Panc1 (cell line): ENCODE data around the gene TEX35. TPM values are rescaled to one million over a fixed set of nuclear protein-coding genes. Genes with fewer than 3 reads are reported as not detected.
A peak's percentile ranks its signal among the peaks of the same experiment; 100 is the strongest.
"Not testable (repeated sequence)": the region's sequence is repeated elsewhere in the genome, so short reads cannot be mapped to it uniquely, and the experiment has no call there.

Source experiments
- ATAC-seq: fragments of 200-7000 bp; cut with Tn5 transposase; 2 replicates; pipeline ENCODE4 v1.9.1; 2020; ENCODE audit warnings: mild to moderate bottlenecking, moderate library complexity
- BruUV-seq: library from RNA; stranded (reverse); fragments of 400-500 nt; replicated peaks from 2 replicates; lab custom pipeline; 2021; lab: Mats Ljungman, UMichigan
- CTCF ChIA-PET: fragments of 300-600 bp; sonication (Branson Sonifier 250); formaldehyde crosslinking; loops from one replicate; lab custom pipeline; 2022; ENCODE audit warnings: antibody characterized with exemption; lab: Charles Lee
- POLR2A ChIA-PET: fragments of 300-600 bp; sonication (Branson Sonifier 250); formaldehyde crosslinking; loops from one replicate; lab custom pipeline; 2022; ENCODE audit warnings: antibody characterized with exemption; lab: Charles Lee
- DNase-seq: peaks from one replicate; pipeline ENCODE4 v3.0.0-alpha.2; 2010; ENCODE audit warnings: low read depth, low spot score
- H3K27ac ChIP-seq: 2 replicates; pipeline ENCODE4 v1.5.1; 2011; ENCODE audit warnings: mild to moderate bottlenecking, low read length, inconsistent platforms
- H3K27me3 ChIP-seq: fragments of 200-500 bp; sonication (Bioruptor generic); 2 replicates; pipeline ENCODE4 v1.6.0; 2014; ENCODE audit warnings: low read length, inconsistent platforms; ENCODE audit not compliant: control insufficient read depth, insufficient read depth
- H3K36me3 ChIP-seq: fragments of 200-500 bp; sonication (Bioruptor generic); 2 replicates; pipeline ENCODE4 v1.5.1; 2014; ENCODE audit warnings: inconsistent platforms, mild to moderate bottlenecking, low read length, moderate library complexity; ENCODE audit not compliant: control insufficient read depth, insufficient read depth
- H3K4me1 ChIP-seq: 2 replicates; pipeline ENCODE4 v1.5.1; 2011; ENCODE audit warnings: inconsistent platforms, mild to moderate bottlenecking, low read length, moderate library complexity; ENCODE audit not compliant: control insufficient read depth, insufficient read depth
- H3K4me3 ChIP-seq, 2 experiments: 2 replicates each; pipeline ENCODE4 v1.5.1; 2011 to 2012; ENCODE audit warnings: low read depth in 2 of 2, low read length in 2 of 2, mild to moderate bottlenecking in 2 of 2, inconsistent platforms in 1 of 2, moderate library complexity in 1 of 2
- H3K9me3 ChIP-seq: fragments of 200-500 bp; sonication (Bioruptor generic); 2 replicates; pipeline ENCODE4 v1.5.1; 2014; ENCODE audit warnings: low read depth, mild to moderate bottlenecking, inconsistent platforms, low read length, moderate library complexity; ENCODE audit not compliant: control insufficient read depth, insufficient read depth
- POLR2AphosphoS5 ChIP-seq: IDR thresholded peaks from 2 replicates; pipeline ENCODE4 v1.6.1; 2012; ENCODE audit warnings: mild to moderate bottlenecking, low read depth, low read length, moderate library complexity
- SIN3A ChIP-seq: IDR thresholded peaks from 2 replicates; pipeline ENCODE4 v1.6.1; 2012; ENCODE audit warnings: low read depth, mild to moderate bottlenecking, low read length, moderate library complexity, borderline replicate concordance; ENCODE audit not compliant: insufficient read depth
- TCF7L2 ChIP-seq: IDR thresholded peaks from 2 replicates; pipeline ENCODE4 v1.6.1; 2011; ENCODE audit warnings: mild to moderate bottlenecking, low read depth, low read length, inconsistent platforms
- in situ Hi-C: cut with HindIII; loops from 2 replicates; pipeline ENCODE4 v1.10.0; 2016; ENCODE audit warnings: low sequenced_read_pairs, low pct_unique_long_range_greater_than_20kb
- intact Hi-C: fragments of 100-400 bp; cut with micrococcal nuclease; formaldehyde crosslinking; loops from one replicate; pipeline ENCODE4 v1.10.0; 2022; ENCODE audit not compliant: unreplicated experiment
- total RNA-seq: library from RNA; stranded (reverse); gene quantifications from one replicate; pipeline ENCODE4 v1.2.1, GENCODE V29; 2021; ENCODE audit not compliant: unreplicated experiment
- TF ChIP-seq, protein P1 (sequence below): fragments of 450-650 bp; IDR thresholded peaks from 2 replicates; pipeline ENCODE4 v1.5.1; 2017; ENCODE audit warnings: mild to moderate bottlenecking
- TF ChIP-seq, protein P2 (sequence below), 2 experiments: IDR thresholded peaks; 2 replicates each; pipeline ENCODE4 v1.6.1; 2011 to 2012; ENCODE audit warnings: low read depth in 2 of 2, control low read depth in 1 of 2, low read length in 1 of 2, mild to moderate bottlenecking in 1 of 2, moderate library complexity in 1 of 2; ENCODE audit not compliant: insufficient read depth in 1 of 2

The TEX35 gene
- total RNA-seq, 1 experiment from 2014 or later, result not detected

DNA sequence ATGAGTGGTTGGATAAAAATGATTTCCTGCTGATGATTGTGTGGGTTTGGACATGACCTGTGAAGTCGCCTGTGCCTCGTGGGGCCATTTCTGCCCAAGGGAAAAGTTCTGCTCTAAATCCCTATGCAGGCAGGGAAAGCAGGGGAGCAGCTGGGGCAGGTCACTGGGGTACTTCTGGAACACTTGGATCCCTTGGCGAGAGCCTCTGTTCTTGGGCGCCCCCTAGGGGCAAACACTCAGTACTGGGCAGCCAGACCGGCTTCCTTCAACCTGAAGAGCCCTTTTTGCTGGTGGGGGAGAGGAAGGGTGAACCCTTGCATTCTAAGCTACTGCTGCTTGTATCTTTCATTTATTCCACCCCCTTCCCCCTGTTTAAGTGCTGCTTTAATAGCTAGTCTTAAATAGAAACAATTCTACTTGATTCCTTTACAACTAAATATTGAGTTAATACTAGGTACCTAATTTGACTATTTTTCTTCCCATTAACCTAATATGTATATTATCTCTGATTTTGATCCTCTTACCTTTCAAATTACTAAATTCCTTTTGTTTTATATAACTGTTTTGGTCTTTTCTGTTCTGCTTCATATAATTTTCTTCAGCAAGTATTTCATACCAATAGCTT is 11.1 kb upstream of the TEX35 start:
- peak; percentile 58 for DNase-seq
- POLR2A ChIA-PET, result no interaction called here
- in situ Hi-C loops (no loop called here), intact Hi-C loops (no loop called here)
- Histone ChIP-seq H3K4me3 (no peak overlapping the region), H3K27me3 (no peaks in the 10 kb centered on the region), H3K36me3 (no peaks in the 10 kb centered on the region), H3K27ac (no peak overlapping the region), H3K9me3 (no peaks in the 10 kb centered on the region), H3K4me1 (no peaks in the 10 kb centered on the region)
- CTCF ChIA-PET, result interaction anchor here (0.6 to 1.8 kb wide), 4 partner anchors 10 to 202 kb away, joined by 3 to 5 read pairs (median 3); no protein-coding TSS in a partner anchor
- no TSS peak for BruUV-seq
- TF ChIP-seq, protein P1, sequence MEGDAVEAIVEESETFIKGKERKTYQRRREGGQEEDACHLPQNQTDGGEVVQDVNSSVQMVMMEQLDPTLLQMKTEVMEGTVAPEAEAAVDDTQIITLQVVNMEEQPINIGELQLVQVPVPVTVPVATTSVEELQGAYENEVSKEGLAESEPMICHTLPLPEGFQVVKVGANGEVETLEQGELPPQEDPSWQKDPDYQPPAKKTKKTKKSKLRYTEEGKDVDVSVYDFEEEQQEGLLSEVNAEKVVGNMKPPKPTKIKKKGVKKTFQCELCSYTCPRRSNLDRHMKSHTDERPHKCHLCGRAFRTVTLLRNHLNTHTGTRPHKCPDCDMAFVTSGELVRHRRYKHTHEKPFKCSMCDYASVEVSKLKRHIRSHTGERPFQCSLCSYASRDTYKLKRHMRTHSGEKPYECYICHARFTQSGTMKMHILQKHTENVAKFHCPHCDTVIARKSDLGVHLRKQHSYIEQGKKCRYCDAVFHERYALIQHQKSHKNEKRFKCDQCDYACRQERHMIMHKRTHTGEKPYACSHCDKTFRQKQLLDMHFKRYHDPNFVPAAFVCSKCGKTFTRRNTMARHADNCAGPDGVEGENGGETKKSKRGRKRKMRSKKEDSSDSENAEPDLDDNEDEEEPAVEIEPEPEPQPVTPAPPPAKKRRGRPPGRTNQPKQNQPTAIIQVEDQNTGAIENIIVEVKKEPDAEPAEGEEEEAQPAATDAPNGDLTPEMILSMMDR, result peak; percentile 93
- no peak for TF ChIP-seq POLR2AphosphoS5
- ATAC-seq, result peak; percentile 85

DNA sequence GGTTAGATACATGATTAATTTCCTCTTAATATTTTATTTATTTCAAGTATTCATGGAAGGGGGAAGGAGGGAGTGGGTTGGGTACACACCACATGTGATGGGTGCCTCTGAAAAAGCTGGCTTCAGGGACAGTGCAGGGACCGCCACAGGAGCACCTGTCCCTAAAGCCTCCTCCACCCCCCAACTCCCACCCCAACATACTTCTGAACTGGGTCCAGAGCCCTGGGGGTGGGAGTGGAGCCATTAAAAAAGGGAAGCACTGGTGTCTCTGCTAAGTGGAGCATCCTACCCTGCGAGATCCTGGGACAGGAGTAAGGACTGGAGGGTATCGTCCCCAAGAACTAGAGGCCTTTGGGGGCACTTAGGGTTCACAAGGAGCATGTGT is 10.6 kb upstream of the TEX35 start:
- H3K9me3 ChIP-seq, result no peaks in the 10 kb centered on the region
- BruUV-seq, result no TSS peak
- TF ChIP-seq POLR2AphosphoS5, result no peak
- H3K4me1 ChIP-seq, result no peaks in the 10 kb centered on the region
- ChIA-PET POLR2A (no interaction called here), CTCF (interaction anchor here (0.6 to 1.8 kb wide), 3 partner anchors 10 to 202 kb away, joined by 3 to 5 read pairs (median 3); no protein-coding TSS in a partner anchor)
- no peak overlapping the region for H3K27ac ChIP-seq
- intact Hi-C loops, result no loop called here
- no peak for ATAC-seq
- H3K4me3 ChIP-seq, result no peak overlapping the region
- DNase-seq, result no peak
- no peaks in the 10 kb centered on the region for H3K27me3 ChIP-seq
- in situ Hi-C loops, result no loop called here
- H3K36me3 ChIP-seq, result no peaks in the 10 kb centered on the region

DNA sequence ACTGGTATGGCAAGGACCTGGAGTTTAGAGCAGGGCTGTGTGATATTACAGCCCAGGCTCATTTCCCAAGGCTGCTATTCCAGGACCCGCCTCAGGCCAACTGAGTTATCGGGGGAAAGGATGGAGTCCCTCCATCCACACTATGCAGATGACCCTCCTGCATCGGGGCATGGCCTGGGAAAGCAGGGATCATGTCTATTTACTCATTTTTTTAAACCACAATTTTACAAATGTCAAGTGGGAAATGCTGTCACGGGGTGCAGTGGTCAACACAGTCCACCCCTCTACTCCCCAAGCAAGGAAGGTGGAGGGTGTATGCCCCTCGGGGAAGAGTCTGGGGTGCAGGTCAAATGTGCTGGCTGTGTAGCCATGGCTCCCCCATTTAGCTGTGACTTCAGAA is 10.1 kb upstream of the TEX35 start:
- Histone ChIP-seq H3K4me3 (no peak overlapping the region), H3K4me1 (no peaks in the 10 kb centered on the region), H3K36me3 (no peaks in the 10 kb centered on the region), H3K27me3 (no peaks in the 10 kb centered on the region), H3K9me3 (no peaks in the 10 kb centered on the region), H3K27ac (no peak overlapping the region)
- intact Hi-C loops (no loop called here), in situ Hi-C loops (no loop called here)
- TF ChIP-seq POLR2AphosphoS5 (no peak), TCF7L2 (no peak), SIN3A (no peak)
- TF ChIP-seq, protein P2, sequence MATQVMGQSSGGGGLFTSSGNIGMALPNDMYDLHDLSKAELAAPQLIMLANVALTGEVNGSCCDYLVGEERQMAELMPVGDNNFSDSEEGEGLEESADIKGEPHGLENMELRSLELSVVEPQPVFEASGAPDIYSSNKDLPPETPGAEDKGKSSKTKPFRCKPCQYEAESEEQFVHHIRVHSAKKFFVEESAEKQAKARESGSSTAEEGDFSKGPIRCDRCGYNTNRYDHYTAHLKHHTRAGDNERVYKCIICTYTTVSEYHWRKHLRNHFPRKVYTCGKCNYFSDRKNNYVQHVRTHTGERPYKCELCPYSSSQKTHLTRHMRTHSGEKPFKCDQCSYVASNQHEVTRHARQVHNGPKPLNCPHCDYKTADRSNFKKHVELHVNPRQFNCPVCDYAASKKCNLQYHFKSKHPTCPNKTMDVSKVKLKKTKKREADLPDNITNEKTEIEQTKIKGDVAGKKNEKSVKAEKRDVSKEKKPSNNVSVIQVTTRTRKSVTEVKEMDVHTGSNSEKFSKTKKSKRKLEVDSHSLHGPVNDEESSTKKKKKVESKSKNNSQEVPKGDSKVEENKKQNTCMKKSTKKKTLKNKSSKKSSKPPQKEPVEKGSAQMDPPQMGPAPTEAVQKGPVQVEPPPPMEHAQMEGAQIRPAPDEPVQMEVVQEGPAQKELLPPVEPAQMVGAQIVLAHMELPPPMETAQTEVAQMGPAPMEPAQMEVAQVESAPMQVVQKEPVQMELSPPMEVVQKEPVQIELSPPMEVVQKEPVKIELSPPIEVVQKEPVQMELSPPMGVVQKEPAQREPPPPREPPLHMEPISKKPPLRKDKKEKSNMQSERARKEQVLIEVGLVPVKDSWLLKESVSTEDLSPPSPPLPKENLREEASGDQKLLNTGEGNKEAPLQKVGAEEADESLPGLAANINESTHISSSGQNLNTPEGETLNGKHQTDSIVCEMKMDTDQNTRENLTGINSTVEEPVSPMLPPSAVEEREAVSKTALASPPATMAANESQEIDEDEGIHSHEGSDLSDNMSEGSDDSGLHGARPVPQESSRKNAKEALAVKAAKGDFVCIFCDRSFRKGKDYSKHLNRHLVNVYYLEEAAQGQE (IDR thresholded peaks at IDR 0.05; ENCODE audit: insufficient read depth in 1 of 2, low read depth in 2 of 2, low read length in 1 of 2), result no peak
- TF ChIP-seq, protein P1, result no peak
- ChIA-PET CTCF (no interaction called here), POLR2A (no interaction called here)
- ATAC-seq (no peak), DNase-seq (no peak)
- no TSS peak for BruUV-seq

DNA sequence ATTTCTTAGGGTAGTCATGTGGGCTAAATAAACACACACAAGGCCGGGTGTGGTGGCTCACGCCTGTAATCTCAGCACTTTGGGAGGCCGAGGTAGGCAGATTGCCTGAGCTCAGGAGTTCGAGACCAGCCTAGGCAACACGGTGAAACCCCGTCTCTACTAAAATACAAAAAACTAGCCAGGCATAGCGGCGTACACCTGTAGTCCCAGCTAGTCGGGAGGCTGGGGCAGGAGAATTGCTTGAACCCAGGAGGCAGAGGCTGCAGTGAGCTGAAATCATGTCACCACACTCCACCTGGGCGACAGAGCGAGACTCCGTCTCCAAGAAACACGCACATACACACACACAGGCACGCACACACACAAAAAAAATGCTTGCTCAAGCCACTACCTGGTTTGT is 9.6 kb upstream of the TEX35 start:
- H3K27ac ChIP-seq, intact Hi-C loops, H3K27me3 ChIP-seq, in situ Hi-C loops, BruUV-seq, H3K36me3 ChIP-seq, ATAC-seq, H3K9me3 ChIP-seq, POLR2A ChIA-PET, DNase-seq, H3K4me3 ChIP-seq, CTCF ChIA-PET, H3K4me1 ChIP-seq: not testable (repeated sequence)
